Keratinocyte (primary cell): ENCODE data around the gene MESD. TPM values are rescaled to one million over a fixed set of nuclear protein-coding genes. Genes with fewer than 3 reads are reported as not detected.

ENCODE experiments used
- DNase-seq: peaks from one replicate; pipeline ENCODE4 v3.0.0-alpha.2; 2011; ENCODE audit warnings: low read depth, missing footprints, low spot score
- FAIRE-seq: peaks from 2 replicates; lab custom pipeline; 2011; peaks lifted over from hg19 to GRCh38; lab: Jason Lieb, UNC
- H2AFZ ChIP-seq: 2 replicates; pipeline ENCODE4 v1.6.0; 2012; ENCODE audit warnings: low read length, control low read depth, inconsistent platforms; ENCODE audit not compliant: control insufficient read depth
- H3K27ac ChIP-seq: 2 replicates; pipeline ENCODE4 v1.5.1; 2011; ENCODE audit warnings: low read length; ENCODE audit not compliant: control insufficient read depth, insufficient read depth
- H3K27me3 ChIP-seq: 3 replicates; pipeline ENCODE4 v1.6.0; 2011; ENCODE audit warnings: low read length; ENCODE audit not compliant: control insufficient read depth, insufficient read depth; ENCODE audit errors: extremely low read depth
- H3K36me3 ChIP-seq, 2 experiments: 2 replicates in 1 of 2; 3 replicates in 1 of 2; pipeline ENCODE4 v1.5.1; 2011; ENCODE audit warnings: low read length in 2 of 2, mild to moderate bottlenecking in 1 of 2; ENCODE audit not compliant: control insufficient read depth in 2 of 2, insufficient read depth in 2 of 2; ENCODE audit errors: extremely low read depth in 1 of 2
- H3K4me1 ChIP-seq: 3 replicates; pipeline ENCODE4 v1.5.1; 2011; ENCODE audit warnings: low read length; ENCODE audit not compliant: control insufficient read depth, insufficient read depth; ENCODE audit errors: extremely low read depth
- H3K4me2 ChIP-seq: 3 replicates; pipeline ENCODE4 v1.6.0; 2011; ENCODE audit warnings: low read depth, low read length; ENCODE audit not compliant: control insufficient read depth, insufficient read depth; ENCODE audit errors: extremely low read depth
- H3K4me3 ChIP-seq, 3 experiments: fragments of 200-600 bp in 1 of 3; sonication (generic) in 1 of 3; 2 replicates in 2 of 3; 3 replicates in 1 of 3; pipeline ENCODE4 v1.5.1; 2011 to 2016; ENCODE audit warnings: low read length in 3 of 3, mild to moderate bottlenecking in 3 of 3, control low read depth in 2 of 3, inconsistent platforms in 1 of 3, low read depth in 1 of 3, mixed read lengths in 1 of 3, mixed run types in 1 of 3, moderate library complexity in 1 of 3; ENCODE audit not compliant: control insufficient read depth in 2 of 3, insufficient read depth in 2 of 3; ENCODE audit errors: extremely low read depth in 1 of 3
- H3K79me2 ChIP-seq: 2 replicates; pipeline ENCODE4 v1.6.0; 2012; ENCODE audit warnings: low read length; ENCODE audit not compliant: control insufficient read depth, insufficient read depth
- H3K9ac ChIP-seq: 3 replicates; pipeline ENCODE4 v1.6.0; 2011; ENCODE audit warnings: low read length; ENCODE audit not compliant: control insufficient read depth, insufficient read depth; ENCODE audit errors: extremely low read depth
- H3K9me1 ChIP-seq: 3 replicates; pipeline ENCODE4 v1.6.0; 2011; ENCODE audit warnings: low read length; ENCODE audit not compliant: control insufficient read depth, insufficient read depth; ENCODE audit errors: extremely low read depth
- H3K9me3 ChIP-seq: 2 replicates; pipeline ENCODE4 v1.5.1; 2012; ENCODE audit warnings: low read depth, low read length; ENCODE audit not compliant: control insufficient read depth
- H4K20me1 ChIP-seq: 3 replicates; pipeline ENCODE4 v1.6.0; 2011; ENCODE audit warnings: low read length; ENCODE audit not compliant: control insufficient read depth, insufficient read depth; ENCODE audit errors: extremely low read depth
- CTCF ChIP-seq, 3 experiments: IDR thresholded peaks in 1 of 3; conservative IDR thresholded peaks in 1 of 3; optimal IDR thresholded peaks in 1 of 3; 2 replicates in 2 of 3; 3 replicates in 1 of 3; pipeline versions ENCODE3 to v1.5.1; 2011; ENCODE audit warnings: low read length in 3 of 3, mild to moderate bottlenecking in 3 of 3, moderate library complexity in 2 of 3, control low read depth in 1 of 3, inconsistent platforms in 1 of 3; ENCODE audit not compliant: insufficient read depth in 2 of 3; ENCODE audit errors: extremely low read depth in 1 of 3
- EZH2 ChIP-seq: IDR thresholded peaks from one replicate; pipeline ENCODE4 v1.6.1; 2012; ENCODE audit warnings: inconsistent platforms, mild to moderate bottlenecking, low read length, moderate library complexity
- dilution Hi-C: fragments of 300-500 bp; cut with MboI; formaldehyde crosslinking; loops from one replicate; pipeline ENCODE4 v1.7.0; 2020; ENCODE audit warnings: low sequenced_read_pairs; ENCODE audit not compliant: extremely low pct_ligation_motif_present
- polyA plus RNA-seq, 5 experiments: library from polyadenylated mRNA; depleted of rRNA in 3 of 5; stranded (reverse) in 3 of 5; stranded (forward) in 1 of 5; unstranded in 1 of 5; fragments of >200 nt; gene quantifications; 1 replicate in 1 of 5; 2 replicates in 3 of 5; 3 replicates in 1 of 5; pipeline versions ENCODE4 v1.2.1 to v1.2.3, GENCODE V29; 2011 to 2012; ENCODE audit warnings: missing spikeins in 2 of 5, low read depth in 1 of 5, low replicate concordance in 1 of 5

MESD gene
- polyA plus RNA-seq, 1 donor (not counting 4 experiments of a cell fraction or from before 2014, with no cell fraction given): 18.7 TPM

- Histone ChIP-seq H3K9ac (no peak overlapping the region), H3K36me3 (peaks cover 0 to 3% of the 10 kb centered on the region in 2 experiments), H3K4me3 (no peak overlapping the region), H3K4me1 (peaks cover 12% of the 10 kb centered on the region), H2AFZ (no peak overlapping the region), H4K20me1 (no peaks in the 10 kb centered on the region), H3K9me1 (no peaks in the 10 kb centered on the region), H3K79me2 (peaks cover 11% of the 10 kb centered on the region), H3K27me3 (no peaks in the 10 kb centered on the region), H3K9me3 (no peaks in the 10 kb centered on the region), H3K4me2 (no peak overlapping the region), H3K27ac (no peak overlapping the region)
- no peak for TF ChIP-seq CTCF (optimal IDR thresholded peaks at IDR 0.05 in 1 of 3, IDR thresholded peaks at IDR 0.05 in 1 of 3, conservative IDR thresholded peaks at IDR 0.05 in 1 of 3; ENCODE audit: extremely low read depth in 1 of 3, insufficient read depth in 2 of 3, low read length in 3 of 3)
- no peak for TF ChIP-seq EZH2
- DNase-seq (no peak), FAIRE-seq (no peak)
- dilution Hi-C loops: no loop called here
Observed at GRCh38 chr15:80997692-80998091, 8.1 kb upstream of the MESD start.

- Histone ChIP-seq H3K4me2 (no peak overlapping the region), H4K20me1 (no peaks in the 10 kb centered on the region), H3K4me3 (no peak overlapping the region), H3K36me3 (no peaks in the 10 kb centered on the region), H3K9ac (no peak overlapping the region), H3K9me3 (no peaks in the 10 kb centered on the region), H3K9me1 (no peaks in the 10 kb centered on the region), H3K27me3 (no peaks in the 10 kb centered on the region), H3K27ac (no peak overlapping the region), H3K79me2 (peaks cover 3% of the 10 kb centered on the region), H2AFZ (no peak overlapping the region), H3K4me1 (peaks cover 23% of the 10 kb centered on the region)
- no peak for DNase-seq
- dilution Hi-C loops: no loop called here
- TF ChIP-seq EZH2: no peak
- peak; percentile 49 to 66 (median 63) for TF ChIP-seq CTCF (optimal IDR thresholded peaks at IDR 0.05 in 1 of 3, IDR thresholded peaks at IDR 0.05 in 1 of 3, conservative IDR thresholded peaks at IDR 0.05 in 1 of 3; ENCODE audit: extremely low read depth in 1 of 3, insufficient read depth in 2 of 3, low read length in 3 of 3)
- FAIRE-seq: no peak
Observed at GRCh38 chr15:80996247-80996646, 6.6 kb upstream of the MESD start.
